Stimulated activated CD4-positive, alpha-beta T cell treated with anti-CD3 and anti-CD28 coated beads, Interleukin-2, amount 100 ng/mL, for 48 hours (primary cell): ENCODE measurements around the gene CRYGB.
"Not testable (repeated sequence)": the region's sequence is repeated elsewhere in the genome, so short reads cannot be mapped to it uniquely, and the experiment has no call there.

Experiments
- DNase-seq, 2 donors: peaks; one replicate each; pipeline ENCODE4 v3.0.0-alpha.2; 2020

The CRYGB gene

GRCh38 chr2:208148803-208149202 is 2.8 kb upstream of the CRYGB start:
- no peak for DNase-seq

DNA sequence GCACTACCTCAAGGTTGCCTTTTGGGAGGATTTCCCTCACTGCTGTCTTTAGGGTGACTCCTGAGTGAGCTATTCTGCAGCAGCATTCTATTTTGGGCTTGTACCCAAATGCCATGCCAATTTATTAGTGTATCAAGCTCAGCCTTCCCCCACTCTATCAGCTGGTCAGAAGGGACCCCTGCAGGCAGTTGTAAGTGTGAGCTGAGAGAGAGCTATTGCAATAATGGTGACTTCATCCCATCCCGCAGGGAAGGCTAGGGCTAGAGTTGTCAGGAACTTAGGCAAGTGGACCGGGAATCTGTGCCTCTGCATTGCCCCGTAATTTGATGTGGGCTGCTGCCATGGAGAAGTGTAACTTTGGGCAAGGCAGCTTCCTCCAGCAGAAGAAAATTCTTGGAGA is 1.8 kb upstream of the CRYGB start:
- no peak for DNase-seq

GRCh38 chr2:208147008-208147407 is 1.1 kb upstream of the CRYGB start:
- DNase-seq = no peak

DNA sequence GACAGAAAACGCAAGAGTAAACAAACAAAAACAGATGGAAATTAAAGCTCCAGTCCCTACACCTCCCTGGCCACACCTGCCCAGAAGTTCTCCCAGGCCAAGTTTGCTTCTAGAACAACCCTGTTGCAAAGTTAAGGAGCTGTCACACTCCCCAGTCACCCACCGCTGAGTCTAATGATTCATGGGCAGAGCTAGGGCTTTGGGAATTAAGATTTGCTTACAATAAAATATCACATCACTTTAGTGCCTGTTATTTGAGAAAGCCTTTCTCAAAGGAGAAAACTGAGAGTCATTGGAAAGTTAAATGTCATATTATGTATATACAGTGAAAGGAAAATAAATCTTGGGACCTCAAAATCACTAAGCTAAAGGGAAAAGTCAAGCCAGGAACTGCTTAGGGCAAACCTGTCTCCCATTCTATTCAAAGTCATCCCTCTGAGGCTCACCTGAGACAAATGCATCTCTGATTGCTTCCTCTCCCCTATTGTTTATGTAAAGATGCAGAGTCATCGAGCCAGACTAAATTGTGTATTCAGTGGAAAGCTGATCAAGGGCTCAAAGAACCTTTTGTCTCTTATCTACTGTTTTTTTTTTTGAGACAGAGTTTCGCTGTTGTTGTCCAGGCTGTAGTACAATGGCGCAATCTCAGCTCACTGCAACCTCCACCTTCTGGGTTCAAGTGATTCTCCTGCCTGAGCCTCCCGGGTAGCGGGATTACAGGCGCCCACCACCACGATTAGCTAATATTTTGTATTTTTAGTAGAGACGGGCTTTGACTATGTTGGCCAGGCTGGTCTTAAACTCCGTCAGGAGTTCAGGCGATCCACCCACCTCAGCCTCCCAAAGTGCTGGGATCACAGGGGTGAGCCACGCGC is 2.8 kb downstream of the CRYGB start:
- DNase-seq = no peak

GRCh38 chr2:208142240-208142924 is 3.6 kb downstream of the CRYGB start:
- DNase-seq = no peak

DNA sequence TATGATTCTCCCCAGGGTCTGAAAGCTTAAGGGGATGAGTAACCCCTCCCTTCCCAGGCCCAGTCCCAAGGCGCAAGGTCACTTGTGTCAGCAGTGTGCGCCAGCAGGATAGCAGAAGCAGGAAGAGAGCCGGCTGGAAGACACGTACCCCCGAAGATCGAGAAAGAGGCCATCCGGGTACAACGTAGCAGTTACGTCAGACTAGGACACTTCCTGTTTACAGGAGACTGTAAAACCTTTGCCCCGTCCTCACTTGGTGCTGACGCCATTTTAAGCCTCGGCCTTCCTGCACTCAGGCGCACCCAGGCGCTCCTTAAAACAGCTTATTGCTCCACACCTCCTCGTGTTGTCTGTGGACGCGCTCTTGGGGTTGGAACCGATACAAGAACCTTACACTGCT is 6.5 kb downstream of the CRYGB start:
- no peak for DNase-seq

DNA sequence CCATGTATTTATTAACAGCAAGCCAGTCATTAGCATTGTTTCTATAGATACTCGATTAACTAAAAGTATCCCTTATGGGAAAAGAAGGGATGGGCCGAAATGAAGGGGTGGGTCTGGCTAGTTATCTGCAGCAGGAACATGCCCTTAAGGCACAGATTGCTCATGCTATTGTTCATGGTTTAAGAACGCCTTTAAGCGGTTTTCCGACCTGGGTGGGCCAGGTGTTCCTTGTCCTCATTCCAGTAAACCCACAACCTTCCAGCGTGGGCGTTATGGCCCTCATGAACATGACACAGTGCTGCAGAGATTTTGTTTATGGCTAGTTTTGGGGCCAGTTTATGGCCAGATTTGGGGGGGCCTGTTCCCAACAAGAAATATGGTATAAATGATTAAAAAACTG is 7.6 kb downstream of the CRYGB start:
- not testable (repeated sequence) for DNase-seq

DNA sequence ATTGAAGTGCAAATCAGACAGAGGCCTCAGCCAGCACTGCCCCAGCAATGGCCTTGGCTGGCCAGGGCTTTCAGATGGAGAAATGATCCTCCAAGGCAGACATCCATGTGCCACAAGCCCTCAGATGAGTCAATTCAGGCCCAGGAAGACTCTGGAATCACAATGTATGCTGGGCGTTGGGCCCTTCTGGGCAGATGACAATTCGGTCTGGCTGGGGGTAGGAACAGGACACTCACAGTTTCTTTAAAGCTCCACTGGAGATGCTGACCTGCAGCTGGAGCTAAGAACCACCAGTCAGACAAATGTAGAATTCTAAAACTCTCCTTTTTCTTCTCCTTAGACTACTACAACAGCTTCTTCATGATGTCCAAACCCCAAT is 9.3 kb downstream of the CRYGB start:
- DNase-seq = no peak

GRCh38 chr2:208135794-208136715 is 9.9 kb downstream of the CRYGB start:
- DNase-seq = no peak

DNA sequence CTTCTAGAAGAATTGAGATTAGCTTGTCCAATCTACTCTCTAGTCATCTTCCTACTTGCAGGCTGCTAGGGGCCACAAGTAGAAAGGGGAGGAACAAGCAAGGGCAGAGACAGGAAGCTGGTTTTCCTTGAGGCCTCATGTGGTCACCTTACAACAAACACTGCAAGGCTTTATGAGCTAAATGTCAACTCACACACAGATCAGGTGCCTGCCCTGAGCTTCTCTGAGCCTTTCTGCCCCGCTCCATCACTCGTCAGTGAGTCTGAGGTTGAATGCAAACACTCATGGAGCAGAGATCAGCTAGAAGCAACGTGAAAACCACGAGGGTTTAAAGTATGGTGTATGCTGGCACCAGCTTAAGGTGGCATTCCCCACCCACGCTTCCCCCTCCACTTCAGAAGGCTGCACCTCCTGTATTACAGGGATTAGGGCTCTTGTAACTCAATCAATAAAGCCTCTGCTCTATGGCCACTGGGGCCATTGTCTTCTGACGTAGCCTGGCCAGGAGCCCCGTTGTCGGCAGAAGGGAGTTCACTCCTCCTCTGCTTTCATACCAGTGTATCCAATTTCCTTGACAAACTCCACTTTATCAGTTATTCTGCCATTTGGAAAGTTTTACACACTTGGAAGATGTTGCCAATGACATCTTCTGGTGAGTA is 10.9 kb downstream of the CRYGB start:
- DNase-seq = no peak

DNA sequence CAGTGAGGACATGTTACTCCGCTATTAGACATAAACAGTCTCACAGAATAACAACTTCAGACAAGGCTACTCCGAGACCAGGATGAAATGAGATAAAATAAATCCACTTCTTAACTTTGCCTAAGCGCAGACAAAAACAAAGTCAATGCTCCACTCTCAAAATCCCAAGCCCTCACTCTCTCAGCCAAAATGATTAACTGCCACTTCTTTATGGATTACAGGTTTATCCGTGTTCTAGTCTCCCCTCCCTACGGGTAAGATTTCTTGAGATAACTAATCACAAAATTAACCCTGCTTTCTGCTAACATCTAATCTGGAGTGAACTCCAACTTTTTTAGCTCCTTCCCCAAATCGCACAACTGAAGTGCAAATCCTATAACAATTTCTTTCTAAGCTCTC is 15.2 kb downstream of the CRYGB start:
- DNase-seq = no peak

GRCh38 chr2:208129744-208130711 is 15.9 kb downstream of the CRYGB start, which contains the start of gene CRYGC:
CRYGC (minus strand) TSS chr2:208129828; CDS start chr2:208129792, 36 bp downstream.
- no peak for DNase-seq

DNA sequence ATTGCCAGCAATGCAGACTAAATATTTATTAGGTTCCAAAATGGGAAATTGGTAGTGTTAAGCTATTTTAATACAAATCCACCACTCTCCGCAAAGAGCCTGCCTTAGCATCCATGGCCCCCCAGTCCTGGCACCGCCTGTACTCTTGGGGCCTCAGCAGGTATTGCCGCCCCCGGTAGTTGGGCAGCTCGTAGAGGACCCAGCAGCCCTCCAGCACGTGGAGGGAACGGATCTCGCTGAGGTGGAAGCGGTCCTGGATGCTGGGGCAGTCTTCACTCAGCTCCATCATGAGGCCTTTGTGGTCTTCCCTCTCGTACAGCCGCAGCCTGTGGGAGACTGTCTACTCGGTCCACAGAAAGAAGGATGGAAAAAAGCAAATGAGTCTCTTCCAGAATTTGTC is 17.8 kb downstream of the CRYGB start:
- DNase-seq = no peak

- DNase-seq = no peak
These were observed 18.9 kb downstream of the CRYGB start for GRCh38 chr2:208127090-208127489.

DNA sequence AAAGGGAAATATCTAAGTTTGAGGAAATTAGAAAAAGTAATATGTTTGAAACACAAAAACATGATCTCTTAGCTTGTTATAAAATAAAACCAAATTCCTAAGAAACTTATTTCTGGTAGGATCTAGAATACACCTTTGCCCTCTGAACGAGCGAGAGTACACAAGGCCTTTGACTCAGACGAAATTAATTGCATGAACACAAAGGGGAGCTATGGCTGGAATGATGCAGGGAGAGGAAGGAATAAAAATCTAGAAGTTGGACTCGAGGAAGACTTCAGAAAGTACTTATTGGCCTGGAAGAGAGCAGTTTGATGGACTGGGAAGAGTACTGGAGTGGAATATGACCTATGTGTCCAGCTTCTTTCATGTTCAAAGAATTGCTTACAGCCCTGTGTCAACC is 20.7 kb downstream of the CRYGB start:
- no peak for DNase-seq

DNA sequence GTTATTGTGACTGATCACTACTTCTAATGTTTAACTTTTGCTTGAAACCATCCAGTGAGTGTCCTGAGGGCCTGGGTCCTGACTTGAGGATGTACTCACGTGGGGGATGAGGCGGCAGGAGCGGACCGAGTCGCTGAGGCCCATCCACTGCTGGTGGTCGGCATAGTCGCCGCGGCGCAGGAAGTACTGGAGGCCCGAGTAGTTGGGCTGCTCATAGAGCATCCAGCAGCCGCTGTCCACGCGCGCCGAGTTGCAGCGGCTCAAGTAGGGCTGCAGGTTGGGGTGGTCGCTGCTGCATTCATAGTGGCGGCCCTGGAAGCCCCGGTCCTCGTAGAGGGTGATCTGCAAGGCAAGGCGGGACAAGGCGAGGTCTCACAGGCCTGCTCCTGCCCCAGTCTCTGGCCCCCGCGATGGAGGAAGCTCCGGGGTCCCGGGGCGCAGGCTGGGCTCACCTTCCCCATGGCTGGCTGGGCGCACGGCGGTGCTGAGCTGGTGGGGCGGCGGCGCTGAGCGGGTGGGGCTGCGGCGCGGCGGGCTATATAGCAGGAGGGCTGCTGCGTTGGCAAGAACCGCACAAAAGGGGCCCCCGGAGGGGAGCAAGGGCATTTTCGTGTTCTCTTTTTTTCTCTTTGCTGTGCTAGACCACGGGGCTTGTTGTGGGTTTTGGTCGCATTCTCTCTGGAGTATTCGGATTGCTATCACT is 21.8 kb downstream of the CRYGB start, which contains the start of gene CRYGD:
TSS of gene CRYGD (minus strand) at position 512 of the 703 bp plus-strand sequence. CDS start at position 461, 51 bp downstream.
- DNase-seq = not testable (repeated sequence)

- no peak for DNase-seq
These were observed 23.7 kb downstream of the CRYGB start for GRCh38 chr2:208122248-208122647.

GRCh38 chr2:208118918-208119317 is 27.0 kb downstream of the CRYGB start:
- DNase-seq = no peak

GRCh38 chr2:208117390-208117789 is 28.6 kb downstream of the CRYGB start:
- DNase-seq = not testable (repeated sequence)

DNA sequence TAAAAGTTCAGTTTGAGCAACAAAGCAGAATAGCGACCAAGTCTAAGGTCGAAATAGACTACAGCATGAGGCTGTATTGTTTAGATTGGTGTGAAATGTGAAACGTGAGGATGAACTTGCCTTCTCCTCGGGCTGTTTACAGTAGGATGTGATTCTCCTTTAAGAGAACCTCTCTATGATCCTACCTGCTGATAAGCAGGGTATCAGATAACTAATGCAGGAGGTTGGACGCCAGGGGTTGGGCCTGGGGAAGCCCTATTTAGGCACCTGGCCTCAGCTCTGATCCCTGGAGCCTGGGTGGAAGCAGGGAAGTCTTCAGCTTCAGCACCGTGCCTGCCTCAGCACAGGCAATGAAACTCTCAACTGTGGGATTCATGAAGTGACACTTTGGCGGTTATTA is 33.0 kb downstream of the CRYGB start:
- DNase-seq = no peak
